HG02840 (cell line): ENCODE results near the gene NAA35.
"Not testable (repeated sequence)": the region's sequence is repeated elsewhere in the genome, so short reads cannot be mapped to it uniquely, and the experiment has no call there.

Experiments used
- ATAC-seq: cut with Tn5 transposase; IDR thresholded peaks from one replicate; pipeline ENCODE4 v1.9.1; 2021; ENCODE audit warnings: mild to moderate bottlenecking, moderate library complexity, moderate number of reproducible peaks; ENCODE audit not compliant: unreplicated experiment, low FRiP score

NAA35 gene

DNA sequence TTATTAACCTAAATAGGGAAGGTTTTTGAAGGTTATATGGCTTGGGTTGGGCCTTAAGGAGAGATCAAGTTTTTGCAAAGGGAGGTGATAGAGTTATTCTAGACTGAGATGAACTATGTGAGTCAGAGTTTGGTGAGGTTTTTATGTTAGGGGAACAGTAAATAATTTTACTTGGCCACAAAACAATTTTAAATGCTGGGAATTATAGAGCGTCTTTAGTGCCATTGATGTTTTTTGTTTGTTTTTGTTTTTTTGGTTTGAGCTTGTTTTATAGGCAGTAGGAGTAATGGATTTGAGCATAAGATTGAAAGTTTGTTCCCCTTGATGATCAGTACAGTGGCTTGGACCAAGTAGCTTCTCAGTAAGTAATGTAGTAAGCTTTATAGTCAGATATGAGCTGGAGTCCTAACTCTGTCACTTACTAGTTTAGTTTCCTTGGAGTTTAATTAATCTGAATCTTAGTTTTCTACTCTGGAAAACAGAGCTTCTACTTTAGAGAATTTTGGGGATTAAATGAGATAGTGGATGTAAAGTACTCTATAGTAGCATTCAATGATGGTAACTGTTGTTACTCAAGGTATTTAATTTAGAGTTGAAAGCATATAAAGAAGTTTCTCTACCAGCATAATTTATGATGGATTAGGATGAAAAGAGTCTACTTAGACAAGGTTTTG is 2.9 kb downstream of the NAA35 start:
- no peak for ATAC-seq

GRCh38 chr9:85944672-85945071 is 3.7 kb downstream of the NAA35 start:
- no peak for ATAC-seq

GRCh38 chr9:85949586-85950335 is 8.8 kb downstream of the NAA35 start:
- no peak for ATAC-seq

GRCh38 chr9:85959955-85960354 is 19.0 kb downstream of the NAA35 start:
- ATAC-seq: no peak

DNA sequence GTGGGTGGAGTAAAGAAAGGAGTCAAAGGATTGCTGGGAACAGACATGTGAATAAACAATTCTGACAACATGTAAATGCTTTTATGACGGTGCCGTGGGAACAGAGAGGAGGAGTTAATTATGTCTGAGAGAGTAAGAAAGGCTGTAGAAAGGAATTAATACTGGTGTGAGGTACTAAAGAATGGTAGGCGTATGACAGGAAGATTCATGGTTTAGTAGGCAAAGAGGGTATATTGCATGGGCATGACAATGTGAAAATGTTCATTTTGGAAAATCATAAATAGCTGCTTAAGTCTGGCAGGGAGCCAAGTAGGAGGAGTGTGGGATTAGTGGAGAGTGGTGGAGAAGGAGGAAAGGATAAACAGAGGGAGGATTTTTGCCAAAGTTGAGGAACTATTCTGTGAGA is 19.7 kb downstream of the NAA35 start:
- ATAC-seq: no peak

- ATAC-seq: no peak
These were observed 23.6 kb downstream of the NAA35 start for GRCh38 chr9:85964526-85964925.

GRCh38 chr9:85964949-85965348 is 24.0 kb downstream of the NAA35 start:
- ATAC-seq: no peak

DNA sequence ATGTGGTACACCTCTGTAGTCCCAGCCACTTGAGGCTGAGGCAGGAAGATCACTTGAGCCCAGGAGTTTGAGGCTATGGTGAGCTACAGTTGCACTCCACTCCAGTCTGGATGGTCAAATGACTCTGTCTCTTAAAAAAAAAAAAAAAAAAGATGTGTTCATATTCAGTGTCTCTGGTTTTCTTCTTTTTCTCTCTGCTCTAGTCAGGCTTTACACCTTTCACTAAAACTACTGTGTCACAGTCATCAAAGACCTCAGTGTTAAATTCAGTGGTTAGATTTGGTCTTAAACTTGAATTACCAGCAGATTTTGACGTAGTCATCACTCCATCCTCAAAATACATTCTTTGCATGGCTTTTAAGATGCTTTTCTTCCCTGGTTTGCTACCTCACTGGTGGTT is 28.8 kb downstream of the NAA35 start:
- no peak for ATAC-seq

DNA sequence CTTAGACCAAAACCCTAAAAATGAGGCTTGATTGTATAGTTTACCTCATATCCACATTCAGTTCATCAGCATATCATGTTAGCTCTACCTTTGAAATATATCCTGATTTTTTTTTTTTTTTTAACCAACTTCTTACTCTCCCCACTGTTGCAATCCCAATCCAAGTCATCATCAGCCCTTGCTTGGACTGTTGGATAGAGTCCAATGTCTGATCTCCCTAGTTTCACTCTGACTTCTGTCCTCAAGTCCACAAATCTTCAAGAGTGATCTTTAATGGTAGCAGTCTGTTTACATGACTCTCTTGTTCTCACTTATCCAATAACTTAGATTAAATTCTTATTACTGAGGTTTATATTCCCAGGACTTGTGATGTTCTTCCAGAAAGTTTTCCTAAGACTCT is 30.8 kb downstream of the NAA35 start:
- no peak for ATAC-seq

DNA sequence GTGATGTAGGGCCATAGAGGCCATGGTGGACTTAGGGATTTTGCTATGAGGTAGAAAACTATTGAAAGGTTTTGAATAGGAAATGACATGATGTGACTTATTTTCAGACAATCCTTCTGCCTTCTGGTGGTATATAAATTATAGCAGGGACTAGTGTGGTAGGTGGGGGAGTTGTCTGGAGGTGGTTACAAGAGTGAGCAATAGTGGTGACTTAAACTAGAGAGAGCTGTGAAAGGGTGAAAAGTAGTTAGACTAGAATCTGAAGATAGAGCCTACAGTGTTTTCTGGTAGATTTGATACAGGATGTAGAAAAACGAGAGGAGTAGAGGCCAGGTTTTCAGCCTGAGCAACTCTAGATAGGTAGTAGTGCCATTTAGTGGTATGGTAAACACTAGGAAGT is 32.3 kb downstream of the NAA35 start:
- no peak for ATAC-seq

- not testable (repeated sequence) for ATAC-seq
These were observed 33.2 kb downstream of the NAA35 start for GRCh38 chr9:85974055-85974547.

GRCh38 chr9:85978496-85978895 is 37.5 kb downstream of the NAA35 start:
- no peak for ATAC-seq

- no peak for ATAC-seq
These were observed 40.4 kb downstream of the NAA35 start for GRCh38 chr9:85981369-85981768.

- ATAC-seq: no peak
These were observed 43.5 kb downstream of the NAA35 start for GRCh38 chr9:85984457-85984856.

GRCh38 chr9:85987236-85987635 is 46.3 kb downstream of the NAA35 start:
- no peak for ATAC-seq

DNA sequence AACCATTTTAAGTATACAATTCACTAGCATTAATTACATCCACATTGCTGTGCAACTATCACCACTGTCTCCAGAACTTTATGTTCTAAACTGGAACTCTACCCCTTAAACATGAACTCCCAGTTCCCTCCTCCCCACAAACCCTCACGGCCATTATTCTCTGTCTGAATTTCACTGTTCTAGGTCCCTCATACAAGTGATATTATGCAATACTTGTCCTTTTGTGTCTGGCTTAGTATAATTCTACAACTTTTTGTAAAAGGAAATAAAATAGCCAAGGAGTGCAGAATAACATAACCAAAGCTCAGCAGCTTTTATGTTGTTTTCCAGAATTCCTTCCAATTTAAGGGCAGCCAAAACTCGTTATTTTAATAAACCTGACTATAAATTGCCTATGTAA is 53.2 kb downstream of the NAA35 start:
- no peak for ATAC-seq

DNA sequence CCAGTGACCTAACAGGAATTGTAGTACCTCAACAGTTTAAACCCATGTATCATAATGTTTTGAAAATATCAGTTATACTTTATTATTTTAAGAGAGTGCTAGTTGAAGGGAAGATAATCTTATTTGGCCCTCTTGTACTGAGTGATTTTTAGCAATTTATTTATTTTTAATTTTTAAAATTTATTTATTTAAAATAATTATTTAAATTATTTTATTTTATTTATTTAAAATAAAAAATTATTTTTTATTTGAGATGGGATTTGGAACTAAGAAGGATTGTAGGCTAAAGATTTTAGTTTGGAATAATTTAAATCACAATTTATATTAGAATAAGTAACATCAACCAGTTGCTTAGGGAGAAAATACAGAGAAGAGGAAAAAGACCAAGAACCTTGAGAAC is 54.2 kb downstream of the NAA35 start:
- ATAC-seq: no peak

- ATAC-seq: no peak
These were observed 54.7 kb downstream of the NAA35 start for GRCh38 chr9:85995599-85995998.

DNA sequence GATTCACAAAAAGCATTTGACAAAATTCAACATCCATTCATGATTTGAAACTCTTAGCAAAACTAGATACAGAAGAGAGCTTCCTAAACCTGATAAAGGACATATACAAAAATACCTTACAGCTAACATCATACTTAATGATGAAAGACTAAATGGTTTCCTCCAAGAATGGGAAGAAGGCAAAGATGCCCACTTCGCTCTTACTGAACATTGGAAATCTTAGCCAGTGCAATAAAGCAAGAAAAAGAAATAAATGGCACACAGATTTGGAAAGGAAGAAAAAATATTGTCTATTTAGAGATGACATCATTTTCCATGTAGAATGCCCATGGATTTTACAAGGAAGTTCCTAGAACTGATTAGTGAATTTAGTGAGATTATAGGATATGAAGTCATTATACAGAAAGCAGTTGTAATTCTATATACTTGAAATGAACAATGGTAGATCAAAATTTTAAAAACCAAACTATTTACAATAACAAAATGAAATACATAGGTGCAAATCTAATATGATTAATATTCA is 64.4 kb downstream of the NAA35 start:
- no peak for ATAC-seq

DNA sequence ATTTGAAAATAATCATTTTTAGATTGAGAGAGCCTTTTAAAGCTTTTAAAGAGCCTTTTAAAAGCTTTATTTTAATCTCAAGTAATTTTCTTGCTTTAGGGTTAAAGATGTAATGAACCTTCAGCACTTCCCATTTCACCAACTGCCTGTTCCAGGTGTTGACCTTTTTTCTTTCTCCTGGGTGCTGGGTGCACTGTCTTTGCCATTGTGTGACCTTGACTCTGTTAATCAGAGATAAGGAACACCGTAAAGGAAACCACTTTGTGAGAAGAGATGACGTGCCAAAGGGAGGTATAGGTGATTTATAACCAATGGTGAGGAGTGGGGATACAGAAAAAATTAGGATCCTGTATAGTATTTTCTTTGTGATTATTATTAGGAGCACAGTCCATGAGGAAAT is 68.2 kb downstream of the NAA35 start:
- ATAC-seq: no peak

GRCh38 chr9:86020731-86021130 is 79.8 kb downstream of the NAA35 start:
- ATAC-seq: no peak

DNA sequence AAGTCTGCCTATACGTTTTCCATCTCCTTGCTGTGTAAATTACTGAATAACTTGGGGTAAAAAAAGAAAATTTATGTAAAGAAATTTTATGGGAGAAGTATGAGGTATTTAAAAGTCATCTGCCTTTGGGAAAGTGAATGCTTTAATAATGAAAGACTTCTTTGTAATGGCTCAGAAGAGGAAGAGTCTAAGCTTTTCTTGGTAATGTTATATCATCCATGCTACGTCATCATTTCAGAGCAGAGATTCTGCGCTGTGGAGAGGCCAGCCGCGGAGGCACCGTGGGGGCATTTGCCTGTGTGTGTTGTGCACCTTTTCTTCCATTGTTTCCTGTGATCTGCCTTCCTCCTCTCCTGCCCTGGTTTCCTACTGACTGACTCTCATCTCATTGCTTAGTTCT is 80.2 kb downstream of the NAA35 start:
- no peak for ATAC-seq
